K562 (cell line): Measurements from ENCODE around the gene MEAK7. TPM values are rescaled to one million over a fixed set of nuclear protein-coding genes. Genes with fewer than 3 reads are reported as not detected.

Experiments
- CTBP1 ChIP-seq: fragments of 450-650 bp; IDR thresholded peaks from 2 replicates; pipeline ENCODE4 v1.6.1; 2016; ENCODE audit warnings: borderline replicate concordance
- NR1H2 ChIP-seq: sonication (generic); formaldehyde crosslinking; IDR thresholded peaks from 2 replicates; pipeline ENCODE4 v1.4.0; 2020; ENCODE audit warnings: mild to moderate bottlenecking, missing genetic modification reagents
- PBX2 ChIP-seq, 2 experiments: IDR thresholded peaks in 1 of 2; conservative IDR thresholded peaks in 1 of 2; 2 replicates each; pipeline ENCODE4 v1.6.1; 2016; ENCODE audit warnings: low read depth in 2 of 2, mild to moderate bottlenecking in 1 of 2, missing compliant biosample characterization in 1 of 2, missing genetic modification characterization in 1 of 2, moderate library complexity in 1 of 2
- PTTG1 ChIP-seq: fragments of 450-650 bp; IDR thresholded peaks from 2 replicates; pipeline ENCODE4 v1.6.1; 2016; ENCODE audit warnings: low read depth, mild to moderate bottlenecking, missing genetic modification characterization, missing compliant biosample characterization
- ZC3H8 ChIP-seq: fragments of 450-650 bp; IDR thresholded peaks from 2 replicates; pipeline ENCODE4 v1.6.1; 2017
- ZNF445 ChIP-seq: fragments of 250-450 bp; sonication (Bioruptor Pico); IDR thresholded peaks from 2 replicates; pipeline ENCODE4 v1.4.0; 2020; ENCODE audit warnings: low read depth, mild to moderate bottlenecking, moderate library complexity
- ZNF511 ChIP-seq: sonication (generic); formaldehyde crosslinking; IDR thresholded peaks from 2 replicates; pipeline ENCODE4 v1.8.0; 2022; ENCODE audit warnings: mild to moderate bottlenecking, missing genetic modification reagents
- ZNF644 ChIP-seq: fragments of 200-800 bp; sonication (Bioruptor generic); IDR thresholded peaks from 2 replicates; pipeline ENCODE4 v1.6.1; 2016; ENCODE audit warnings: low read depth, missing genetic modification characterization, missing compliant biosample characterization
- polyA plus RNA-seq, 8 experiments: library from polyadenylated mRNA; depleted of rRNA in 4 of 8; stranded (reverse) in 5 of 8; unstranded in 3 of 8; fragments of >200 nt; fragmentation: Nextera tagmentation in 2 of 8; fragmentation: Illumina TruSeq in 1 of 8; extraction: Ambion mirVana in 2 of 8; extraction: Trizol in 1 of 8; gene quantifications; 2 replicates each; pipeline versions ENCODE4 v1.2.1 to v1.2.3, GENCODE V29; 2011 to 2014; ENCODE audit warnings: inconsistent platforms in 1 of 8, missing spikeins in 1 of 8
- total RNA-seq, 7 experiments: library from RNA; depleted of rRNA in 6 of 7; stranded (reverse); fragments of >200 nt in 6 of 7; fragmentation: Illumina TruSeq in 2 of 7; extraction: Trizol in 2 of 7; gene quantifications; 2 replicates each; pipeline versions ENCODE4 v1.2.1 to v1.2.3, GENCODE V29; 2011 to 2021; ENCODE audit warnings: low replicate concordance in 1 of 7

The MEAK7 gene
- total and polyA plus RNA-seq, 9 of the 15 experiments (the other 6 are each of a cell fraction or from before 2014, with no cell fraction given), result 1.4 to 14.5 (median 6.3) TPM

GRCh38 chr16:84464116-84464515 lies 40.3 kb downstream of the MEAK7 start (continued):
- no peak for TF ChIP-seq ZNF511
- no peak for TF ChIP-seq NR1H2 (CRISPR knock-in tag)
- TF ChIP-seq PTTG1 (tag), result no peak
- TF ChIP-seq PBX2 (CRISPR knock-in tag; IDR thresholded peaks at IDR 0.05; ENCODE audit: low read depth), result no peak
- TF ChIP-seq PBX2 (tag; conservative IDR thresholded peaks at IDR 0.05; ENCODE audit: low read depth), result peak; percentile 67
- TF ChIP-seq CTBP1, result no peak
- no peak for TF ChIP-seq ZNF644 (tag)
- no peak for TF ChIP-seq ZNF445 (CRISPR knock-in tag)
- no peak for TF ChIP-seq ZC3H8
